ENCODE results near the gene SPATA3. TPM values are rescaled to one million over a fixed set of nuclear protein-coding genes. Genes with fewer than 3 reads are reported as not detected.

SPATA3 gene
- total and polyA plus RNA-seq, 2 experiments from 2014 or later: not detected

DNA sequence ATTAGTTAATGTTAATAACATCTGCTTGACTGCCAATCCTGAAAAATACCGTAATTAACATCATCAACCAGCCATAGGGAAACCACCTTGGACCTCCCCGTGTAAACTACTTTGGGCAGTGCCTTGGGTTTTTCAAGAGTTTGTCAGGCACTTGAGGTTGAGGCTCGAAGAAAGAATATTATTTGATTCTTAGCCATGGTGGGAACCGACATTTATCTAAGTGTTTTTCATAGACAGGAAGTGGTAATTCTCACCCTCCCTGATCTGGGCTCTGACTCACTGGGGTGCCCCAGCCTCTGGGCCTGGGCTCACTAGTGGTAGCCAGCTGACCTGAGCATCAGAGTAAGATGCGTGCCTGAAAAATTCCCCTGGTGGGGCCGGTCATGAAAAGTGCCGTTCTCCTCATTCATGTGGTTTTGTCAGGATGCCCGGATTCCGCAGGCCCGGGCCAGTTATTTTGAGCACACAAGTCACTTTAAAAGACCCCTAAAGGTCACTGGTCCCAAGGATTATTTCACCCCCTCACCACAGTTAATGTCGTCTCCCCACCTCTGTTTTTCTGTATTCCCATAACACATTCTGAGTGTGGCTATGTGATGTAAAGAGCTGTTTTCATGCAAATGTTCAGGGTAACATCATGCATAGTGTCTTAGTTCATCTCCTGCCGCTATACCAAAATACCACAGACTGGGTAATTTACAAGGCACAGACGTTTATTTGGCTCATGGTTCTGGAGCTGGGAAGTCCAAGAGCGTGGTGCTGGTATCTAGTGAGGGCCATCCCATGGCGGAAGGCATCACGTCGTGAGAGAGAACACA, 21.6 kb upstream of the SPATA3 start:
- H3K4me2 ChIP-seq: no peak overlapping the region
- H3K79me2 ChIP-seq: no peaks in the 10 kb centered on the region

DNA sequence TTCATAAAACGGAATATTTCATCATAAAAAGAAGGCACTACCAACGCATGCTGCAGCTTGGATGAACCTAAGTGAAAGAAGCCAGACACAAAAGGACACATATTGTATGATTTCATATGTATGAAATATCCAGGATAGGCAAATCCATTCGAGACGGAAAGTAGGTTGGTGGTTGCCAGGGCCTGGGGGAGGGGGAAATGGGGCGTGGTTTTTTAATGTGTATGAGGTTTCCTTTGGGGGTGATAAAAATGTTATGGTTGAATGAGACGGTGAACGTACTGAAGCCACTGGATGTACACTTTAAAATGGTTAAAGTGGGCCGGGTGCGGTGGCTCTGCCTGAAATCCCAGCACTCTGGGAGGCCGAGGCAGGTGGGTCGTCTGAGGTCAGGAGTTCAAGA, 20.0 kb upstream of the SPATA3 start:
- H3K27ac ChIP-seq: no peak overlapping the region
- no peak overlapping the region for H3K4me2 ChIP-seq
- no peak overlapping the region for H2AFZ ChIP-seq
- H3K27me3 ChIP-seq: no peaks in the 10 kb centered on the region
- no peaks in the 10 kb centered on the region for H3K9me2 ChIP-seq (replicated peaks; ENCODE audit: insufficient read depth)
- H3K9me3 ChIP-seq (ENCODE audit: low read depth): no peaks in the 10 kb centered on the region
- TF ChIP-seq EZH2phosphoT487 (IDR thresholded peaks at IDR 0.05; ENCODE audit: low read depth, severe bottlenecking, unreplicated experiment): no peak
- TF ChIP-seq EZH2 (IDR thresholded peaks at IDR 0.05; ENCODE audit: borderline replicate concordance): no peak
- TF ChIP-seq, protein P1, sequence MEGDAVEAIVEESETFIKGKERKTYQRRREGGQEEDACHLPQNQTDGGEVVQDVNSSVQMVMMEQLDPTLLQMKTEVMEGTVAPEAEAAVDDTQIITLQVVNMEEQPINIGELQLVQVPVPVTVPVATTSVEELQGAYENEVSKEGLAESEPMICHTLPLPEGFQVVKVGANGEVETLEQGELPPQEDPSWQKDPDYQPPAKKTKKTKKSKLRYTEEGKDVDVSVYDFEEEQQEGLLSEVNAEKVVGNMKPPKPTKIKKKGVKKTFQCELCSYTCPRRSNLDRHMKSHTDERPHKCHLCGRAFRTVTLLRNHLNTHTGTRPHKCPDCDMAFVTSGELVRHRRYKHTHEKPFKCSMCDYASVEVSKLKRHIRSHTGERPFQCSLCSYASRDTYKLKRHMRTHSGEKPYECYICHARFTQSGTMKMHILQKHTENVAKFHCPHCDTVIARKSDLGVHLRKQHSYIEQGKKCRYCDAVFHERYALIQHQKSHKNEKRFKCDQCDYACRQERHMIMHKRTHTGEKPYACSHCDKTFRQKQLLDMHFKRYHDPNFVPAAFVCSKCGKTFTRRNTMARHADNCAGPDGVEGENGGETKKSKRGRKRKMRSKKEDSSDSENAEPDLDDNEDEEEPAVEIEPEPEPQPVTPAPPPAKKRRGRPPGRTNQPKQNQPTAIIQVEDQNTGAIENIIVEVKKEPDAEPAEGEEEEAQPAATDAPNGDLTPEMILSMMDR (IDR thresholded peaks at IDR 0.05; ENCODE audit: poor library complexity): no peak
- H3K36me3 ChIP-seq (replicated peaks; ENCODE audit: insufficient read depth, low read depth): no peaks in the 10 kb centered on the region
- H3K79me2 ChIP-seq: no peaks in the 10 kb centered on the region
- no peaks in the 10 kb centered on the region for H3K4me1 ChIP-seq (ENCODE audit: insufficient read depth)
- no peak overlapping the region for H3K4me3 ChIP-seq
- no peaks in the 10 kb centered on the region for H4K20me1 ChIP-seq (ENCODE audit: insufficient read depth, poor library complexity, severe bottlenecking)
- no peak for DNase-seq (ENCODE audit: low spot score)
- WGBS (ENCODE audit: low lambda C conversion rate, missing lambda C conversion rate): 85% methylated on average over 11 of the region's 11 CpGs

More for the DNA sequence above, 21.6 kb upstream of the SPATA3 start:
- H3K36me3 ChIP-seq (replicated peaks; ENCODE audit: insufficient read depth, low read depth): no peaks in the 10 kb centered on the region
- TF ChIP-seq EZH2 (IDR thresholded peaks at IDR 0.05; ENCODE audit: borderline replicate concordance): no peak
- no peak for TF ChIP-seq EZH2phosphoT487 (IDR thresholded peaks at IDR 0.05; ENCODE audit: low read depth, severe bottlenecking, unreplicated experiment)
- TF ChIP-seq, protein P1 (IDR thresholded peaks at IDR 0.05; ENCODE audit: poor library complexity): no peak
- no peak for DNase-seq (ENCODE audit: low spot score)
- no peaks in the 10 kb centered on the region for H4K20me1 ChIP-seq (ENCODE audit: insufficient read depth, poor library complexity, severe bottlenecking)
- H2AFZ ChIP-seq: no peak overlapping the region
- no peaks in the 10 kb centered on the region for H3K27me3 ChIP-seq
- WGBS (ENCODE audit: low lambda C conversion rate, missing lambda C conversion rate): 90% methylated on average over 17 of the region's 17 CpGs
- no peak overlapping the region for H3K4me3 ChIP-seq
- no peaks in the 10 kb centered on the region for H3K4me1 ChIP-seq (ENCODE audit: insufficient read depth)
- no peaks in the 10 kb centered on the region for H3K9me3 ChIP-seq (ENCODE audit: low read depth)
- H3K27ac ChIP-seq: no peak overlapping the region
- no peaks in the 10 kb centered on the region for H3K9me2 ChIP-seq (replicated peaks; ENCODE audit: insufficient read depth)

- Histone ChIP-seq H3K9me3 (ENCODE audit: low read depth) (no peaks in the 10 kb centered on the region), H3K36me3 (replicated peaks; ENCODE audit: insufficient read depth, low read depth) (no peaks in the 10 kb centered on the region), H3K79me2 (no peaks in the 10 kb centered on the region), H3K9me2 (replicated peaks; ENCODE audit: insufficient read depth) (no peaks in the 10 kb centered on the region), H2AFZ (no peak overlapping the region), H3K27ac (no peak overlapping the region), H3K4me1 (ENCODE audit: insufficient read depth) (no peaks in the 10 kb centered on the region), H3K4me3 (no peak overlapping the region), H3K4me2 (no peak overlapping the region), H3K27me3 (no peaks in the 10 kb centered on the region), H4K20me1 (ENCODE audit: insufficient read depth, poor library complexity, severe bottlenecking) (no peaks in the 10 kb centered on the region)
- no peak for TF ChIP-seq EZH2phosphoT487 (IDR thresholded peaks at IDR 0.05; ENCODE audit: low read depth, severe bottlenecking, unreplicated experiment)
- TF ChIP-seq EZH2 (IDR thresholded peaks at IDR 0.05; ENCODE audit: borderline replicate concordance): no peak
- TF ChIP-seq, protein P1 (IDR thresholded peaks at IDR 0.05; ENCODE audit: poor library complexity): no peak
- DNase-seq (ENCODE audit: low spot score): no peak
- WGBS (ENCODE audit: low lambda C conversion rate, missing lambda C conversion rate): 89% methylated on average over 6 of the region's 6 CpGs
Measured at GRCh38 chr2:230976671-230977171, 19.2 kb upstream of the SPATA3 start.

All from hepatocyte (in vitro differentiated cells).